ENCODE results near the gene RNF150.
A peak's percentile ranks its signal among the peaks of the same experiment; 100 is the strongest.
"Not testable (repeated sequence)": the region's sequence is repeated elsewhere in the genome, so short reads cannot be mapped to it uniquely, and the experiment has no call there.

The RNF150 gene

DNA sequence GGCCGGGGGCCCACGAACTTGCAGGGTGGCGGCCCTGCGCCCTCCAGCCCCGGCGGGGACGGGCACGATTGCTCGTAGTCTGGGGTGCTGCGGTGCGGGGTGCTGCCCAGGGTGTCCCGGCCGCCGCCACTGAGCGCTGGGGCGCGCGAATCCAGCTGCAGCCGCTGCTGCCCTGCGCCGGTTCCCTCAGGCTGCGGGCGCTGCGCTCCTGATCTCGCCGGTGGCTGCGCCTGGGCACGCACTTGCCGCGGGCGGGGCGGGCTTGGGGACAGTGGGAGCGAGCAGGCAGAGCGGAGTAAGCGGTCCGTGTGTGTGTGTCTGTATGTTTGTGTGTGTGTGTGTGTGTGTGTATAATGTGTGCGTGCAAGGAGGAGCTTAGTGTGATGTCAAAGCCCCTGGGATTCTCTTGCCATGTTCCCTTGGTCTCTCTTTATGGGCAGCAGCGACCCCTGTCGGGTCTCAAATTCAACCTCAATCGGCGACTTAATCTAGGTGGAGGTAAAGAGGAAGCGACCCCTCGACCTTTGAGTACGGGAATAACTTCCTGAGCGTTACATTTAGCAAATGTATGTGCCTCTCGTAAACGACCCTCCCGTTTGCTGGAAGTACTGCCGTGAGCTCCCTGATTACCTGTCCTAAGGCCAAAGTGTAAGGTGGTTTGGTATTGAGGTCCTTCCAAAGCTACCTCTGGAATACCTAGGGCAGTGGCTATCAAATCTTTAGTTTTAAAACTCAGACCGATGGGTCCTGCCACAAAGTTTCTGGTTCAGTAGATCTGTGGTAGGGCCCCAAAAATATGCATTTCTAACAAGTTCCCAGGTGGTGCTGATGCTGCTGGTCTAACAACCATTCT, at the start of gene RNF150:
Gene RNF150, minus strand, starts transcription at position 324 of the 853 bp plus-strand sequence.
- peak; percentile 86 for DNase-seq (ENCODE audit: low spot score)

DNA sequence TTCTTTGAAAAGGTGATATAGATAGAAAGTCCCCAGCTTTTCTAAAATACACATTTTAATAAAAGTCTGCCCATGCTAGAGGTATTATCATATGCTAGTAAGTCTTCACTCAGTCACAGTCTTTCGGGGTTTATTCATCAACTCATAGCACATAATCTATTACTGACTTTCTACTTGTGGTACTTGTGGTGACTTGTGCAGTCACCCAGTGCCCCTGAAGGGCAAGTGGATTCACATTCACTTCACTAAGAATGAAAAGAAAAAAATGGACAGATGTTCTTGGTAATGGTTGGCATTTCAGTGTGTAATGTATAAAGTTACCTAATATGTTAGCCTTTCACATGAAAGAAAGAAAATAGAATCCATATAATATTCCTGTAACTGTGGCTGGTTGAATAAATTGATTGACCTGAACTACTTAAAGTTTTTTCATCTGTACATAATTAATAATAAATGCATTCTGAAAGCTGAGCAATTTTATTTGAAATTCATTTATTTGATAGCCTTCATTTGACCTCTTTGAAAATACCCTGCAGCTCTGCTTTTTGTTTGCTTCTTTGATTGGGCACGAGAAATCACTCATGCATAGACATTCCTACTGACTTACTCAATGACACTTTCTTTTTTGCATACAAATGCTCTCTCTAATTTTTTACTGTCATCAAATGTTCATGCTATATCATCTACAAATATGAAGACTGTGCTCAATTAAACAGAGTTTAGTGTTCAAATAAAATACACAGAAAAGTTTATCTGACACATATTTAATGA, 47.9 kb upstream of the RNF150 start:
- DNase-seq (ENCODE audit: low spot score): no peak

DNA sequence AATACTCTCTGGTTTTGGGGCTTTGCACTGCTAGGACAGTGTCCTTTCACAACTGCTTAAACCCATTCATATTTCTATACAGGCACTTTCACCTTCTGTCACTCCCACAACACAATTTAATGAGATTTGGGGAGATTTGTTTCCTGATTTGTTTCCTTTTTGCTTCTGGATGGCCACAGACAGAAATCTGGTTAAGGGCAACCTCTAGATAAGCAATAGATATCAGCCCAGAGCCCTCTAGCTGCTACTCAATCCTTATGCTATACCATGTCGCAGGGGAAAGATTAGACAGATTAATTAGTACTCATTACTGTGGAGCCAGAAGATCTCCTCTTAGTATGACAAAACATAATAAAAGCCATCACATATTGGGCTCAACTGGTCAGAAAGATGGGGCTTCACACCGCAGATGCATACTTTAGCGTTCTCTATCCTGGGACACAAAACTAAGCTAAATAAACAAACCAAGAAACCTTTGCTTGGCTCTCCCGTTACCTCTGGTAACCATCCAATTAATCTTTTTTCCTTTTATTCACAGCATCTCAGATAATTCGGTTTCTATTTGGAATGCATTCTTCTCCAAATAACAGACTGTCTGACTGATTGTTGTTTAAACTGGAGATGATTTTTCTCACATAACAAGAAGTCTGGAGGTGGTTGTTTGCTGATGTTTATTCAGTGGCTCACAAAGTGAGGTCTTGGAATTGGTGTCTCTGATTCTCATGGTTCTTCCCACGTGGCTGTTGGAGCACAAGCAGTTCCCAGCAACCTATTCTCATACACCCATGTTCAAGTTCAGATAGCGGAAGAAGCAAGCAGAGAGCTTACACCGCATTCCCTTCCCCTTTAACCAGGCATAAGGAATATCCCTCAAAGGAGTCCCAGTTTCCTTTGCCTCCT, 46.5 kb upstream of the RNF150 start:
- no peak for DNase-seq (ENCODE audit: low spot score)

DNA sequence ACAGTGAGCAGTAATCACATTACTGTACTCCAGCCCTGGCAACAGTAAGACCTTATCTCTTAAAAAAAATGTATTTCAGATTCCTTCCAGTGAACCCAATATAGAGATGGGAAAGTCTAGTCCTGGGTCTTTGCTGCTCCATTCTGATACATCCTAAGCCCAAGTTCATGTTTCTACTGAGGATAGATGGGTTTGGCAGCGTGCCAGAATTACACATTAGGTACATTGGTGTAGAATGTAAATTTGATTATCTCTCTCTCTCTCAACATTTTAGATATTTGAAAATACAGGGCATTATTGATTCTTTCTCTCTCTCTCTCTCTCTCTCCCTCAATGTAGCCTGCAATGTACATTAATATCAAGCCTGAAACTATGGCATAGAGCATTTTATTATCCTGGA, 43.9 kb upstream of the RNF150 start:
- no peak for DNase-seq (ENCODE audit: low spot score)

DNA sequence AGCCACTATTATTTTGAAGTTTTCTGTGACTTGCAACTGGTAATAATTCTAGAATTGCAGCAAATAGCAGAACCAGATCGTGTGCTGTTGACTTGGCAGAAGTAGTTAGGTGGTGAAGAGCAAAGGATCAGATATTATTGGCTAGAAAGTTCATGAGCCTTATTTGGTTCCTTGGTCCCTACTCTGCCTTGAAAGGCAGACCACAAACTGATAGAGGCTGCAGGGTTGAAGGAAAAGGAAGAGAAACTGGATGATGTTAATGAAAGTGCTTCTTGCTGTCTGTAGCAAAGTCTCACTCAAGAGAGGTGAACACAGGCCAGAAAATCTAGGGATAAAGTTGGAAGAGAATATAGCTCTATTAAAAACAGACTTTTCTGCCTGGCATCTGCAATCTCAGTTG, 41.2 kb upstream of the RNF150 start:
- no peak for DNase-seq (ENCODE audit: low spot score)

DNA sequence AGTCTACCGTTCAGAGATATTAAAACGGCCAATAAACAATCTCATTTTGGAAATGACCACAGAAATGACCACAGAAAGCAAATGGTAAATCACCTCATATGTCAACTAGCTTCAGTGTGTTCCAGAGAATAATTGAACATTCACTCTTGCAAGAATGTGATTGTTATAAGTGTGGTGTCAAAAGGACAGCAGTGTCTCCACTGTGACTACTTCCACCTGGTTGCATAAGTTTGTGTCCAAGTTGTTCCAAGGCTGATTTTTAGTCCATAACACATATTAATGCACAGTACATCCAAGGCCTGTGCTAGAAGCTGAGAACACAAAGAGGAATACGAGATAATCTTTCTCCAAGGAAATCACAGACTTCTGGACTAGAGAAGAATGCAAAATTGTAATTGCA, 37.4 kb upstream of the RNF150 start:
- no peak for DNase-seq (ENCODE audit: low spot score)

DNA sequence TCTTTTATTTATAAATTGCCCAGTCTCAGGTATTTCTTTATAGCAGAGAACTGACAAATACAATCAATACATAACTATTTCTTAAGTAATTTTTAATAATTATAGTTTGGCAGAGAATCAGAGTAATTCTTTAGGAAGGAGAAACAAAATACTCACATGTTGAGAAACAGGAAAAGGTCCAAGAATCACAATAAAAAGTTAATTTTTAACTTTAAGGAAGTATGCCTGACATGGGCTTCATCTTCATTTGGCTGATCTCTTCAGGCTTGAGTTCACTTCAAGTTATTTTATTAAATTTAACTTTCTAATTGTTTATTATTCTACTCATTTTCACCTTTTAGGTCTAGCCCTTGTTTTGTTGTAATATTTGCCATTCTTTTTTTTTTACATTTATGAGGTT, 36.1 kb upstream of the RNF150 start:
- DNase-seq (ENCODE audit: low spot score): no peak

DNA sequence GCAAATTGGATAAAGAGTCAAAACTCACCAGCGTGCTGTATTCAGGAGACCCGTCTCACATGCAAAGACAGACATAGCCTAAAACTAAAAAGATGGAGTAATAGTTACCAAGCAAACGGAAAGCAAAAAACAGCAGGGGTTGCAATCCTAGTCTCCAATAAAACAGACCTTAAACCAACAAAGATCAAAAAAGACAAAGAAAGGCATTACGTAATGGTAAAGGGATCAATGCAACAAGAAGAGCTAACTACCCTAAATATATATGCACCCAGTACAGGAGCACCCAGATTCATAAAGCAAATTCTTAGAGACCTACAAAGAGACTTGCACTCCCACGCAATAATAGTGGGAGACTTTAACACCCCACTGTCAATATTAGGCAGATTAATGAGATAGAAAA, 31.7 kb upstream of the RNF150 start:
- not testable (repeated sequence) for DNase-seq (ENCODE audit: low spot score)

DNA sequence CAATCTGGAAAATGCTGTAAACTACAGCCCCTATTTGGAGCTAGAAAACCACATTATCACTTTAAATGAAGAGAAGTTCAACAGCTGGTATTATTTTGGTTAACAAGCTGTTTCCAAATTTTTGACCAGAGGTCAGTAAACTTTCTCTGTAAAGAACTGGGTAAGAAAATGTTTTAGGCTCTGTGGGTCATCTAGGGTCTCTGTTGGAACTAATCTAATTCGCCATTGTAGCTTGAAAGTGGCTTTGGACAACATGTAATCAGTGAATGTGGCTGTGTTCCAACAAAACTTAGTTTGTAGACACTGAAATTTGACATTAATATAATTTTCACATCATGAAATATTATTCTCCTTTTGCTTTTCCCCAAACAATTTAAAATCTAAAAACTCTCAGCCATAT, 25.8 kb upstream of the RNF150 start:
- DNase-seq (ENCODE audit: low spot score): no peak

DNA sequence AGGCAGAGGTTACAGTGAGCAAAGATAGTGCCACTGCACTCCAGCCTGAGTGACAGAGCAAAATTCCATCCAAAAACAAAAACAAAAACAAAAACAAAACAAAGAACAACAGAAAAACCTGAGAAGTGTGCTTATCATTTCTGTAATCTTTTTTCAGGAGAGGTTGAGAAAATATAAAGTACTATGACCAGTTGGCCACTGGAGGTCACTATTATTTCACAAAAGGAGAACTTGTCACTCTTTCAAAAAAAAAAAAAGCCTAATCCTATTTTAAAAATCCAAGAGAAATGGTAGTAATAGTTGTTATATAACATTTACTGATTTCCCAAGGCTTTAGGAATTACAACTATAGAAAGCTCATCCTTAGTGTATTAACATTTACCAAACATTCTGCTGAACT, 24.9 kb upstream of the RNF150 start:
- DNase-seq (ENCODE audit: low spot score): no peak

DNA sequence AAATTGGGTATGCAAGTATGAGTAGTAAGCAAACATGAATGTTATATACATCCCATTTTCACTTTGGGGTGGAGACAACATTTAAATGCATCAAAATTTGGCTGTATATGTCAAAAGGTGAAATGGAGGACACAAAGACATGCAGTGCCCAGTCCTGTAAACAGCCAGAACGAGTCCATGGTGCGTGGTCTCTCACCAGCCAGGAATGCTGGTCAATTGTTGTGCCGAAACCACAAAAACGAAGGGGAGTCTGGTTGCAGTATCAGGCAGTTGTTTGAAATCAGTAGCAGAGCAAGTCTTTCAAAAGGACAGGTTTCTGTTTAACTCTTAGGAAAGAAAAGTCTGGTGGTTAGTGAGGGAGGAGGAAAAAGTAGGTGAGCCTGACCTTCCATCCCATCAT, 22.3 kb upstream of the RNF150 start:
- DNase-seq (ENCODE audit: low spot score): no peak

DNA sequence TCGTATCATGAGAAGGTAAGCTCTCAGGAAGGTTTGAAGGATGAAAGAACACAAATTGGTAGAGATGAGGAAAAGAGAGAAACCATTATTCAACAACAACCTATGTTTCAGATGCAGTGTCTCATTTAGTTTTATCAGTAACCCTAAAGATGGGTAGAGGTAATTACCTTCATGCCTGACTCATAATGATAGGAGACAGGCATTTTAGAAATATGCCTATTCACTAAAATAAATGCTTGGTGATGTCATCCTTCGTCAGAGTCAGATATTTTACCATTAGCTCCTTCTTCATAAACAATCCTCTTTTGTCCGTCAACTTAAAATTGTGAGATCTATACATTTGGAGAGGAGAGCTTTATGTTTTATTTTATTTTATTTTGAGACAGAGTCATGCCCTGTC, 21.5 kb upstream of the RNF150 start:
- no peak for DNase-seq (ENCODE audit: low spot score)

DNA sequence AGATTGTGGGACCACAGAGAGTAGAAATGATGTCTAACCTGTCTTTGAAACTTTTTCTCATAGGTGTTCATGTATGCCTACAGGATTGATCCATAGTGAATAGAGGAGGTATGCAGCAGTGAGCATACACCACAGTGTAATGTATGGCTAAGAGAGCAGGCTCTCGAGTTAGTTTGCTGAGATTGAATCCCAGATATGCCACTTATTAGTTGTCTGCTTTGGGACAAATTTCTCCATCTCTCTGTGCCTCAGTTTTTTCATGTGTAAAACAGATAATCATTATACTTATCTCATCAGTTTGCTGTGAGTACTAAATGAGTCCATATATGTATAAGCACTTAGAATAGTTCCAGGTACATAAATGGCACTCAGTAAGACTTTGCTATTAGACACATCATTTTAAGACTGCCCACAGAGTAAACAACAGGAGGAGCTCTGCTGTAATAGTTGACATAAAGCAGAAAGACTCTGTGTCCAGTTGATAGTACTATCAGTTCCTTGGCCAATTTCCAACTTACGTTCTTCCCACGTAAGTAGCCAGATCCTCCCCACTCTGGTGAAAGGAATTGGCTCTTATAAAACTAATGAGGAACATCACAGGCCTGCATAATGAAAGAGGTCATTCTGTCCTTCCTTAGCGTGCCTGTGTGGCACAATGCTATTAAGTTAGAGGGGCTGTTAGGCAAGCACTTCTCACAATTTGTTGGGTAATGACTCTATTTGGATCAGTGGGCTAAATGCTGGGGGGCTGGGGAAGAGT, 20.7 kb upstream of the RNF150 start:
- no peak for DNase-seq (ENCODE audit: low spot score)

DNA sequence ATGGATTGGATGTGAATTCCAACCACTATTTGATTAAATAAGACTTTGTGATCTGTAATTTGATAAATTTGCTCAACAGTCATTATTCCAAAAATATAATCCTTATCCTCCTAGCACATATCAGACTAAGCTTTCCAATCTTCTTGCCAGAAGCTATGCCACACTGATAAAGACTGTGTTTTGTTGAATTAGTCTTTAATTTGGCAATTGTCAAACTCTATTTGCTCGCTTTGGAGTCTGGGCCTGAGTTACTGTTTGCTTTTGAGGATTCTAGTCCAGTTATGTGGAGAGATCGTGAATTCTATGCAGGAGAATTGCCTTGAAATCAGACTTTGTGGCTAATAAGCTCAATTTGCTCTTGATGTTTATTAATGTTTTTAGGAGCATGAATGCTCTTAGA, 10.9 kb upstream of the RNF150 start:
- DNase-seq (ENCODE audit: low spot score): no peak

DNA sequence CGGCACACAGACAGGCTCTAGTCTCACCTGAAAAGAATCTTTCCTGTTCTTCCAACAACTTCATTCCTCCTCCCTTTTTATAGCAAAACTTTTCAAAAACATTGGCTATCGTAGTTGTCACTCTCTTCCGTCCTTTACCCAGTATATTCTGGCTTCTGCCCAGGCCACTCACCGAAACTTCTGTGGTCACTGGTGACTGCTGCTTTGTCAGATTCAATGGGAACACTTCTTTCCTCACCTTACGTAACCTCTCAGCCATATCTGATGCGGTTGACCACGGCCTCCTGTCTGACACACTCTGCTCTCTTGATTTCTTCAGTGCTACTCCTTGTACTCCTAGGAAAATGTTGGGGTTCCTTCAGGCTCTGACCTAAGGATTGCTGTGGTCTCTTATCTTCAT, 9.2 kb upstream of the RNF150 start:
- no peak for DNase-seq (ENCODE audit: low spot score)

DNA sequence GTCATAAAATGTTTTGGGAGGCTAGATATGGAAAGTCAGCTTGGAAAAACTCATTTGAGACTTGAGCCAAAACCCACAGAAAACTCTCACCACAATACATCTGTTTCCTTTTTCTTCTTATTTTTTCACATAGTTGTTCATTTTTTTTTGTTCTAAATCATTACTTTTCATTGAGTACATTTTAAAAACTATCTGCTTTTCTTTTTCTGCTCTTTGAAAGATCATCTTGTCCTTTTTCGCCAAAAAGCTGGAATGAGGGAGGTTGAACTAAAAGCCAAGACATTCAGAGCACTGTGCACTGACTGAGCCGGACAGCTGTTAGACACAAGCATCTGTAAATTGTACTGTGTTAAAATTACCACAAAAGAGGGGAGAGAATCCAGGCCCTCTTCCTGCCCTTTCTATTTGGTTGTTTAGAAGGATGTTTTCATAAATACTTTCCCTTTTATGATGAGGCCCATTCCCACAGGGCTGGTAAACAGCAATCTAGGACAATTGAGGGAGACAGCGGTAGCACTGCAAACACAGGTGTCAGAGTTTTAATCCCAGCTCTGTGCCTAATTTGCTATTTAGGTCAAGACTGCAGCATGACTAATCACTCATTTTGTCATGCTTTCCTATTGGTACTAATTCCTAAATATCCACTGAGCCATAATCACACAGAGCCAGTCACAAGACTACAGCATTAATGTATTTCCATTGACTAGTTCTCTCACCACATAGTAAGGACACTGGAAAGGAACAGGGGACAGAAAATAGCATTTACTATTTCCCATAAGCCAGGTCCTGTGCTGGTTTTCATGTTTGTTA, 7.3 kb upstream of the RNF150 start:
- no peak for DNase-seq (ENCODE audit: low spot score)

DNA sequence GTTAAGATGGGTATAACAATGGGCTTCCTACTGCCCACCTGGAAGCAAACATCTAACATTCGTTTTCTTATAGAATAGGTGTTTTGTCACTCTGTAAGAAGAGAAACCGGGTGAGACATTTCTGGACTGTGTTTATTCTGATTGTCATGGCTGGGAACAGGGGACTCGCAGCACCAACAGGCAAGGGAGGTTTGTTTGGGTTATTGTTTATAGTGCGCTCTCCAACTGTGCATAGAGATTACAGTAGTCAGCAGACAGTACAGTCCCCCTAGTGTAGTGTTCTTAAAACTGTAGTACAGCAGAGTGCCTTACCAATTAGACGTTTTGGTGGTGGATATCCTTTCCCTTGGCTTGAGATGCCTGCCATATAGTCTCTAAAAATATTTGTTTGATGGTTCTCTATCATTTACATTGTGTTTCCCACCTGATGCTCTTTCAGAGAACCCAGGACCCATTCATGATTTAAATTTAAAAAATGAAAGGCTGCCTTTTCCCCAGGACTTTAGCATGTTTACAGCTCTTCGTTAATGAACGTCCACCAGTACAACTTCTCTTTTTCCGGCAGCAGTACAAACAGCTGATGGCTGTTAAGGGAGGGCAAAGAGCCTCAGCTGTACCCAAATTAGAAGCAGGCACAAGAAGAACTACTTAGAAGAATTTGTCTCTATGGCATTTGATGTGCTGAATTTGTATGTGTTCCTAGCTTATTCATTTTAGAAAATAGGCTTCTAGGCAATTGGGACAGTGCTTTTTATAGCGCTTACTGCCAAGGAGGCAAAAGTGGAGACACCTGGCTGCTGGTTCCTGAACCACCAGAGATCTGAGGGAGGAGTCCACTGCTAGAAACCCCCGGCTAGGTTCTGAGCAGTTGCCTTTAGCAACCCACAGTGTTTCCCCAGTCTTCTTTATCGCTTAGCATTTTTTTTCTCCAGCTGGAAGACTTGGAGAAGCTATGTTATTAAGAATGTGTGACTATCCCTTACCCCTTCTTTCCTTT, 1.0 kb upstream of the RNF150 start:
- no peak for DNase-seq (ENCODE audit: low spot score)

DNA sequence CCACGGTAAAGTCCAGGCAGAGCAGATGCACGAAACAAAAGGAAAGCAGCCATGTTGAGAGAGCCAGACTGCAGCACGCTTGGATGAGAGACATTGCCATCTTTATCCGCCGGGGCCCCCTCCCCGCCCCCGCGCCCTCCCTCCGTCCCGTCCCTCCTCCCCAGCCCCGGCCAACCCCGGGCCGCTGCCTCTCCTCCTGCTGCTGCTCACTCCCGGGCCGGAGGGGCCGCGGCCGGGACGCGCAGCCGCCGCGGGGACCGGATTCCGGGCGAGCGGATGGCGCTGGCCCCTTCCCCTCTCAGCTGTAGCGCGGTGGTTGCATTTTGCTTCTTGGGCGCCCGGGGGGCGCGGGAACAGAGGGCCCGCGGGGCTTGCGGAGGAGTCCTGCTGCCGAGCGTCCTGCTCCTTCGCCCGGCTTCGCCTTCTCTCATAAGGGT, 542 bp downstream of the RNF150 start:
- DNase-seq (ENCODE audit: low spot score): no peak

DNA sequence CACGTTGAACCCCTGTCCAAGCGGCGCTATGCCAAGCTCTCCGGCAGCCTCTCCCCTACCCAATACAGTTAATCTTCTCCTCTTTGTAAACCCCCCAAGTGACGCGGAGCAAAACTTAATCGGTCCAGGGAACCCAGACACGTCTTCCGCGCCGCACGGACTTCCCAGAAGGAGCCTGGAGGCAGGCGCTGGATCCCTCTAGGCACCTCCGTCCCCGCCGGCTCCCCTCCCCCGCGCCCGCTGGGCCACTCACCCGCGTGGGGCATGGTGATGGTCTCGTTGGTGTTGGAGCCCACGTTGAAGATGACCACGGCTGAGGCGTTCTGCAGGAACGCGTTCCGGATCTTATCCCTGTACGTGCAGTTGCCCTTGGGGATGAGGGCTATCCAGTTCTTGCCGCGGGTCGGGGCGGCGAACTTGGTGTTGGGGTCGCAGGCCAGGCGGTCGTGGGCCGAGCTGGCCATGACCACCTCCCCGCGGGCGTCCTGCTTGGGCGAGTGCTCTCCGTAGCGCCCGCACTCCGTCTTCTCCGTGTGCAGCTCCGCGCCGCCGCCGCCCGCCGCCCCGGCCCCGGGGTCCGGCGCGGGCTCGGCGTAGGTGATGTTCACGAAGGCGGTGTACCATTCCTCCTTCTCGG, 1.1 kb downstream of the RNF150 start:
- DNase-seq (ENCODE audit: low spot score): no peak

Measured in putamen (tissue), 1 donor.